ENCODE data around the gene PPP1R12C.

GRCh38 chr19:55156202-55157063 lies 39.0 kb upstream of the PPP1R12C start:
- no peak for TF ChIP-seq EP300 (IDR thresholded peaks at IDR 0.05)
- TF ChIP-seq, protein P1, sequence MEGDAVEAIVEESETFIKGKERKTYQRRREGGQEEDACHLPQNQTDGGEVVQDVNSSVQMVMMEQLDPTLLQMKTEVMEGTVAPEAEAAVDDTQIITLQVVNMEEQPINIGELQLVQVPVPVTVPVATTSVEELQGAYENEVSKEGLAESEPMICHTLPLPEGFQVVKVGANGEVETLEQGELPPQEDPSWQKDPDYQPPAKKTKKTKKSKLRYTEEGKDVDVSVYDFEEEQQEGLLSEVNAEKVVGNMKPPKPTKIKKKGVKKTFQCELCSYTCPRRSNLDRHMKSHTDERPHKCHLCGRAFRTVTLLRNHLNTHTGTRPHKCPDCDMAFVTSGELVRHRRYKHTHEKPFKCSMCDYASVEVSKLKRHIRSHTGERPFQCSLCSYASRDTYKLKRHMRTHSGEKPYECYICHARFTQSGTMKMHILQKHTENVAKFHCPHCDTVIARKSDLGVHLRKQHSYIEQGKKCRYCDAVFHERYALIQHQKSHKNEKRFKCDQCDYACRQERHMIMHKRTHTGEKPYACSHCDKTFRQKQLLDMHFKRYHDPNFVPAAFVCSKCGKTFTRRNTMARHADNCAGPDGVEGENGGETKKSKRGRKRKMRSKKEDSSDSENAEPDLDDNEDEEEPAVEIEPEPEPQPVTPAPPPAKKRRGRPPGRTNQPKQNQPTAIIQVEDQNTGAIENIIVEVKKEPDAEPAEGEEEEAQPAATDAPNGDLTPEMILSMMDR (IDR thresholded peaks at IDR 0.05) = no peak
- TF ChIP-seq POLR2A (IDR thresholded peaks at IDR 0.05) = no peak
